Peyer's patch (tissue), 4 donors: ENCODE results near the gene RSPH9. TPM values are rescaled to one million over a fixed set of nuclear protein-coding genes. Genes with fewer than 3 reads are reported as not detected.

Source experiments
- DNase-seq, 3 donors: peaks; one replicate each; pipeline ENCODE4 v3.0.0-alpha.2; 2017 to 2019
- H3K27ac ChIP-seq, 4 donors: fragments of 200-600 bp; sonication (generic); one replicate each; pipeline ENCODE4 v1.5.1; 2016 to 2019
- H3K27me3 ChIP-seq, 2 donors: fragments of 200-600 bp; sonication (generic); one replicate each; pipeline ENCODE4 v1.5.1; 2019
- H3K36me3 ChIP-seq, 3 donors: fragments of 200-600 bp; sonication (generic); one replicate each; pipeline ENCODE4 v1.5.1; 2016 to 2019
- H3K4me1 ChIP-seq, 4 donors: fragments of 200-600 bp; sonication (generic); one replicate each; pipeline ENCODE4 v1.5.1; 2016 to 2019
- H3K4me3 ChIP-seq, 4 donors: fragments of 200-600 bp; sonication (generic); 1 replicate in 3 of 4; 2 replicates in 1 of 4; pipeline ENCODE4 v1.5.1; 2016 to 2019; ENCODE audit warnings: mild to moderate bottlenecking in 1 of 4
- H3K9me3 ChIP-seq, 4 donors: fragments of 200-600 bp; sonication (generic); one replicate each; pipeline ENCODE4 v1.5.1; 2016 to 2019; ENCODE audit warnings: mild to moderate bottlenecking in 1 of 4
- POLR2A ChIP-seq, 2 donors: fragments of 450-650 bp; IDR thresholded peaks; one replicate each; pipeline ENCODE4 v1.5.1; 2017; ENCODE audit warnings: antibody characterized with exemption in 2 of 2, mild to moderate bottlenecking in 2 of 2, moderate library complexity in 2 of 2
- total RNA-seq, 4 donors: library from RNA; depleted of rRNA; stranded (reverse); fragments of >200 nt; gene quantifications; one replicate each; pipeline ENCODE4 v1.1.0, GENCODE V29; 2016
- TF ChIP-seq, protein P1 (sequence below), 6 experiments: fragments of 450-650 bp in 4 of 6; fragments of 200-600 bp in 2 of 6; sonication (generic) in 1 of 6; IDR thresholded peaks; one replicate each; pipeline ENCODE4 v1.5.1; 2017 to 2019; ENCODE audit warnings: antibody characterized with exemption in 6 of 6, mild to moderate bottlenecking in 3 of 6, moderate library complexity in 1 of 6

RSPH9 gene, protein sequence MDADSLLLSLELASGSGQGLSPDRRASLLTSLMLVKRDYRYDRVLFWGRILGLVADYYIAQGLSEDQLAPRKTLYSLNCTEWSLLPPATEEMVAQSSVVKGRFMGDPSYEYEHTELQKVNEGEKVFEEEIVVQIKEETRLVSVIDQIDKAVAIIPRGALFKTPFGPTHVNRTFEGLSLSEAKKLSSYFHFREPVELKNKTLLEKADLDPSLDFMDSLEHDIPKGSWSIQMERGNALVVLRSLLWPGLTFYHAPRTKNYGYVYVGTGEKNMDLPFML
- total RNA-seq, result 1 to 10 TPM in 1 of 4 donors, not detected in 3; 1.7 TPM

DNA sequence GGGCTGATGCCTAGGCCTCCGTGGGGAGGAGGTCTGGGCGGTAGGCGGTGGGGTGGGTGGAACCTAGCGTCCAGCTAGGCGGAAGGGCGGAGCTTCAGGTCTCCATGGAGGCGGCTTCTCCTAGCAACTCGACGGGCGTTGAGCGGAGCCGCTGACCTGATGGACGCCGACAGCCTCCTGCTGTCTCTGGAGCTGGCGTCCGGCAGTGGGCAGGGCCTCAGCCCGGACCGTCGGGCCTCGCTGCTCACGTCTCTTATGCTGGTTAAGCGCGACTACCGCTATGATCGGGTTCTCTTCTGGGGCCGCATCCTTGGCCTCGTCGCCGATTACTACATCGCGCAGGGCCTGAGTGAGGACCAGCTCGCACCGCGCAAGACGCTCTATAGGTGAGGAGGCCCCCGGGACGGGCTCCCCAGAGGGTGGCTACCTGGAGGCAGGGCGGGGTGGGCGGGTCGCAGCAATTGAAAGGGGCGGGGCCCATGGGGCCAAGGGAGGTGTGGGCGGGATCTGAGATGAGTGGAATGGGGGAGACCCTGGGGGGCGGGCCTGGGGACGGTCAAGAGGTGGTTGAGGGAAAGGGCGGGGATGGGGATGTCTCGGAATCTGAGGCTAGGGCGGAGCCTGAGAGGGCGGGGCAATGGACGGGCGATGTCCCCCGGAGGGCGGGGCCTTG is at the start of gene RSPH9:
TSS of gene RSPH9 (plus strand) at position 97 of the 673 bp plus-strand sequence. CDS start at position 160, 63 bp downstream.
- Histone ChIP-seq H3K9me3 (no peaks in the 10 kb centered on the region), H3K4me3 (peak within 1 kb of the TSS; percentile 29 to 55 (median 53)), H3K27me3 (no peaks in the 10 kb centered on the region), H3K27ac (peak within 1 kb of the TSS in 3 of 4 donors; percentile 9 to 59 (median 52)), H3K4me1 (peaks cover 0 to 8% (median 1%) of the 10 kb centered on the region in 4 donors), H3K36me3 (peaks cover 0 to 24% (median 0%) of the 10 kb centered on the region in 3 donors)
- TF ChIP-seq, protein P1, sequence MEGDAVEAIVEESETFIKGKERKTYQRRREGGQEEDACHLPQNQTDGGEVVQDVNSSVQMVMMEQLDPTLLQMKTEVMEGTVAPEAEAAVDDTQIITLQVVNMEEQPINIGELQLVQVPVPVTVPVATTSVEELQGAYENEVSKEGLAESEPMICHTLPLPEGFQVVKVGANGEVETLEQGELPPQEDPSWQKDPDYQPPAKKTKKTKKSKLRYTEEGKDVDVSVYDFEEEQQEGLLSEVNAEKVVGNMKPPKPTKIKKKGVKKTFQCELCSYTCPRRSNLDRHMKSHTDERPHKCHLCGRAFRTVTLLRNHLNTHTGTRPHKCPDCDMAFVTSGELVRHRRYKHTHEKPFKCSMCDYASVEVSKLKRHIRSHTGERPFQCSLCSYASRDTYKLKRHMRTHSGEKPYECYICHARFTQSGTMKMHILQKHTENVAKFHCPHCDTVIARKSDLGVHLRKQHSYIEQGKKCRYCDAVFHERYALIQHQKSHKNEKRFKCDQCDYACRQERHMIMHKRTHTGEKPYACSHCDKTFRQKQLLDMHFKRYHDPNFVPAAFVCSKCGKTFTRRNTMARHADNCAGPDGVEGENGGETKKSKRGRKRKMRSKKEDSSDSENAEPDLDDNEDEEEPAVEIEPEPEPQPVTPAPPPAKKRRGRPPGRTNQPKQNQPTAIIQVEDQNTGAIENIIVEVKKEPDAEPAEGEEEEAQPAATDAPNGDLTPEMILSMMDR (IDR thresholded peaks at IDR 0.05), result no peak
- TF ChIP-seq POLR2A (IDR thresholded peaks at IDR 0.05), result no peak
- peak; percentile 73 to 88 (median 75) for DNase-seq

DNA sequence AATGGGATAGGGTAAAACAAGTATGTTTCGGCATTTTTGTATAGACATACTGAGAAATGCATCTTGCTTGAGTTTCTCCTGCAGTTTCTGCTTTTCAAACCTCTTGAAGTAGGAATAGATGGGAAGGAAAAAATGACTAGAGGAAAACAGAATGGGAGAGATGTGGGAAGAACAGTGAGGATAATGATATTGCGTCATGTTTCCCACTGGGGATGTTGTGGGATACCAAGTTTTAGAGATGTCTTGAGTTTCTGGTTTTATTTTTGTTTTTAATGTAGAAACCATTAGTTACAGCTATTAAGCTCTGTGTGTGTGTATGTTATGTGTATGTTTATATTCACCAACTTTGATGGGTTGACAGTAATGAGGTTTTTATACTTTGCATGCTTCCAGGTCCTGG is 44.2 kb upstream of the RSPH9 start:
- no peak for TF ChIP-seq POLR2A (IDR thresholded peaks at IDR 0.05)
- TF ChIP-seq, protein P1 (IDR thresholded peaks at IDR 0.05), result no peak
- H3K36me3 ChIP-seq, result peaks cover 0 to 51% (median 0%) of the 10 kb centered on the region in 3 donors
- no peaks in the 10 kb centered on the region for H3K27me3 ChIP-seq
- H3K4me3 ChIP-seq, result no peak overlapping the region
- no peak overlapping the region for H3K27ac ChIP-seq
- DNase-seq, result no peak
- no peaks in the 10 kb centered on the region for H3K9me3 ChIP-seq
- no peaks in the 10 kb centered on the region for H3K4me1 ChIP-seq

DNA sequence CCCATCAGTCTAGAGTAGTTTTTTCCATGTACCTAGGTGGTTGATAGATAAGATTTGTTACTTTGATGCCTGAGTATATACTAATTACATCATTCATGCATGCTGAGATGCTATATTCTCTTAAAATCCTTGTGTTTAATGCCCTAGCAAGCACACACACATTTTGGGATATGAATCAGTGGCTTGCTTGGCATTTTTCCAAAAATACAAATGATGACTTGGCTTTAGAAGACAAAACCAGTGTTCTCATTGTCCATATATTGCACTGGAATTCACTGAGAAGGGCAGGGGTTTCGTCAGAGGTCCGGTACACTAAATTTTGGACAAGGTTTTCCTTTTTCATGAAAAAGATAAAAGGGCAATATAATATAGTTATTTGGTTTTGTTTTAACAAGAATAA is 40.7 kb upstream of the RSPH9 start:
- Histone ChIP-seq H3K27me3 (no peaks in the 10 kb centered on the region), H3K27ac (no peak overlapping the region), H3K9me3 (no peaks in the 10 kb centered on the region), H3K36me3 (peaks cover 0 to 51% (median 0%) of the 10 kb centered on the region in 3 donors), H3K4me3 (no peak overlapping the region), H3K4me1 (no peaks in the 10 kb centered on the region)
- no peak for DNase-seq
- no peak for TF ChIP-seq POLR2A (IDR thresholded peaks at IDR 0.05)
- TF ChIP-seq, protein P1 (IDR thresholded peaks at IDR 0.05), result no peak

DNA sequence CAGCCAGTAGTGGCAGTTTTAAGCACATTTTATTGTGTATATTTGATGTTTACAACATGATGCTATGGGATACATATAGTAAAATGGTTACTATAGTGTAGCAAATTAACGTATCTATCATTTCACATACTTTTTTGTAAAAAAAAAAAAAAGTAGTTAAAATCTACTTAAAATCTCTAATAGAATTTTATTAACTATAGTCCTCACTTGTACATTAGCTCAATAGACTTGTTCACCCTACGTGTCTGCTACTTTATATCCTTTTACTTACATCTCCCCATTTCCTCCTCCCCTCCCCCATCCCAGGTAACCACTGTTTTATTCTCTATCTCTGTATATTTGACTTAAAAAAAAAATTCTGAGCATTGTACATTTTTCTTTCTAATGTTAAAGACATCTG is 38.8 kb upstream of the RSPH9 start:
- Histone ChIP-seq H3K4me3 (no peak overlapping the region), H3K27ac (no peak overlapping the region), H3K4me1 (no peaks in the 10 kb centered on the region), H3K9me3 (no peaks in the 10 kb centered on the region), H3K36me3 (peaks cover 0 to 57% (median 0%) of the 10 kb centered on the region in 3 donors), H3K27me3 (no peaks in the 10 kb centered on the region)
- TF ChIP-seq POLR2A (IDR thresholded peaks at IDR 0.05), result no peak
- TF ChIP-seq, protein P1 (IDR thresholded peaks at IDR 0.05), result no peak
- no peak for DNase-seq

DNA sequence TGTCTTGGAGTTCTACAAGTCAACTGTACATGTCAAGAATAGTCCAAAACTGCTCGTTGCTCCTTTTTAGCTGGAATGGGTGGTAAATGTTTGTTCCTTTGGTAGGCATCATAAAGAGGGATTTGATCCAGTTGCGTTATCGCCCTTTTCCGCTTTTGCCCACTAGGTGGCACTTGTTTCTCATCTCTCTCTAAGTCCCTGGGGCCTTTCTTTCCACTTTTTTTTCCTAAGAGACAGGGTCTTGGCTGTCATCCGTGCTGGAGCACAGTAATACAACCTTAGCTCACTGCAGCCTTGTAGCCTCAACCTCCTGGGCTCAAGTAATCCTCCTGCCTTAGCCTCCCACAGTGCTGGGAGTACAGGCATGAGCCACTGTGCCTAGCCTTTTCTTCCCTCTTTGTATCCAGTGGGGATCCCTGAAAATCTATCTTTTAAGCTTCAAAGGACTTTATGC is 36.5 kb upstream of the RSPH9 start:
- H3K27ac ChIP-seq, result no peak overlapping the region
- no peak for TF ChIP-seq POLR2A (IDR thresholded peaks at IDR 0.05)
- TF ChIP-seq, protein P1 (IDR thresholded peaks at IDR 0.05), result peak; percentile 68 to 74 (median 72)
- H3K4me1 ChIP-seq, result no peaks in the 10 kb centered on the region
- H3K36me3 ChIP-seq, result peaks cover 0 to 49% (median 0%) of the 10 kb centered on the region in 3 donors
- DNase-seq, result peak in 2 of 3 donors; percentile 66 to 88
- H3K4me3 ChIP-seq, result no peak overlapping the region
- no peaks in the 10 kb centered on the region for H3K27me3 ChIP-seq
- no peaks in the 10 kb centered on the region for H3K9me3 ChIP-seq
